Measurements from ENCODE around the gene MRPL14. TPM values are rescaled to one million over a fixed set of nuclear protein-coding genes. Genes with fewer than 3 reads are reported as not detected.

The MRPL14 gene
- 10 to 100 TPM; 41.0 to 57.2 (median 56.8) TPM for total RNA-seq
- long read RNA-seq, donor 1, transcript MRPL14-201 (3 exons, 959 nt), result major isoform, 51 of 58 reads
- long read RNA-seq, donor 1, partial matches to known transcripts, result 0 of 58 reads
- long read RNA-seq, donor 1, other reads (novel, unspliced or antisense), result 7 of 58 reads
- long read RNA-seq, donor 2, transcript MRPL14-201 (3 exons, 959 nt), result major isoform, 73 of 81 reads
- long read RNA-seq, donor 2, partial matches to known transcripts, result 5 of 81 reads
- long read RNA-seq, donor 2, other reads (novel, unspliced or antisense), result 3 of 81 reads

- Histone ChIP-seq H3K4me3 (peak within 1 kb of the TSS; percentile 85), H3K9me3 (no peaks in the 10 kb centered on the region), H3K4me1 (ENCODE audit: low read depth) (peaks cover 52% of the 10 kb centered on the region), H3K36me3 (ENCODE audit: low read depth) (no peaks in the 10 kb centered on the region)
- peak; percentile 89 to 94 (median 92) for DNase-seq
- ATAC-seq, result peak; percentile 91
- TF ChIP-seq CTCF (IDR thresholded peaks at IDR 0.05), result no peak
- intact Hi-C loops (cut with DNase I, micrococcal nuclease), result no loop called here
These were observed at the start of gene MRPL14, which contains the start of gene TMEM63B for GRCh38 chr6:44127186-44128019. Gene MRPL14 (minus strand): TSS chr6:44127452. CDS start chr6:44116611, 10,841 bp downstream. Gene TMEM63B (plus strand): TSS chr6:44127554. CDS start chr6:44134585, 7,031 bp downstream.

GRCh38 chr6:44176130-44176761, 49.0 kb upstream of the MRPL14 start:
- Histone ChIP-seq H3K9me3 (no peaks in the 10 kb centered on the region), H3K4me3 (no peak overlapping the region), H3K4me1 (ENCODE audit: low read depth) (no peaks in the 10 kb centered on the region), H3K36me3 (ENCODE audit: low read depth) (no peaks in the 10 kb centered on the region)
- TF ChIP-seq CTCF (IDR thresholded peaks at IDR 0.05), result no peak
- ATAC-seq, result no peak
- intact Hi-C loops (cut with DNase I, micrococcal nuclease), result loop anchor here in 1 of 2 donors (10.0 kb wide), 1 partner anchor 59 kb away; no protein-coding TSS in a partner anchor
- no peak for DNase-seq

- DNase-seq (peak; percentile 76 to 94 (median 85)), ATAC-seq (peak; percentile 88)
- Histone ChIP-seq H3K4me1 (ENCODE audit: low read depth) (peaks cover 8% of the 10 kb centered on the region), H3K4me3 (no peak overlapping the region), H3K9me3 (no peaks in the 10 kb centered on the region), H3K36me3 (ENCODE audit: low read depth) (no peaks in the 10 kb centered on the region)
- TF ChIP-seq CTCF (IDR thresholded peaks at IDR 0.05), result peak; percentile 86
- intact Hi-C loops (cut with DNase I, micrococcal nuclease), result loop anchor here in 1 of 2 donors (10.0 kb wide), 1 partner anchor 62 kb away; no protein-coding TSS in a partner anchor
These were observed 45.7 kb upstream of the MRPL14 start for GRCh38 chr6:44172731-44173500.

GRCh38 chr6:44171899-44172546, 44.8 kb upstream of the MRPL14 start:
- intact Hi-C loops (cut with DNase I, micrococcal nuclease), result loop anchor here in 1 of 2 donors (10.0 kb wide), 1 partner anchor 63 kb away; no protein-coding TSS in a partner anchor
- H3K4me3 ChIP-seq, result no peak overlapping the region
- H3K36me3 ChIP-seq (ENCODE audit: low read depth), result no peaks in the 10 kb centered on the region
- no peak for ATAC-seq
- TF ChIP-seq CTCF (IDR thresholded peaks at IDR 0.05), result no peak
- no peak for DNase-seq
- no peaks in the 10 kb centered on the region for H3K9me3 ChIP-seq
- H3K4me1 ChIP-seq (ENCODE audit: low read depth), result peaks cover 8% of the 10 kb centered on the region

All from mucosa of descending colon (tissue), 3 donors.